Keratinocyte (primary cell): ENCODE measurements around the gene XPNPEP2. TPM values are rescaled to one million over a fixed set of nuclear protein-coding genes. Genes with fewer than 3 reads are reported as not detected.

ENCODE experiments used
- DNase-seq: peaks from one replicate; pipeline ENCODE4 v3.0.0-alpha.2; 2011; ENCODE audit warnings: low read depth, missing footprints, low spot score
- FAIRE-seq: peaks from 2 replicates; lab custom pipeline; 2011; peaks lifted over from hg19 to GRCh38; lab: Jason Lieb, UNC
- H2AFZ ChIP-seq: 2 replicates; pipeline ENCODE4 v1.6.0; 2012; ENCODE audit warnings: low read length, control low read depth, inconsistent platforms; ENCODE audit not compliant: control insufficient read depth
- H3K27ac ChIP-seq: 2 replicates; pipeline ENCODE4 v1.5.1; 2011; ENCODE audit warnings: low read length; ENCODE audit not compliant: control insufficient read depth, insufficient read depth
- H3K27me3 ChIP-seq: 3 replicates; pipeline ENCODE4 v1.6.0; 2011; ENCODE audit warnings: low read length; ENCODE audit not compliant: control insufficient read depth, insufficient read depth; ENCODE audit errors: extremely low read depth
- H3K36me3 ChIP-seq, 2 experiments: 2 replicates in 1 of 2; 3 replicates in 1 of 2; pipeline ENCODE4 v1.5.1; 2011; ENCODE audit warnings: low read length in 2 of 2, mild to moderate bottlenecking in 1 of 2; ENCODE audit not compliant: control insufficient read depth in 2 of 2, insufficient read depth in 2 of 2; ENCODE audit errors: extremely low read depth in 1 of 2
- H3K4me1 ChIP-seq: 3 replicates; pipeline ENCODE4 v1.5.1; 2011; ENCODE audit warnings: low read length; ENCODE audit not compliant: control insufficient read depth, insufficient read depth; ENCODE audit errors: extremely low read depth
- H3K4me2 ChIP-seq: 3 replicates; pipeline ENCODE4 v1.6.0; 2011; ENCODE audit warnings: low read depth, low read length; ENCODE audit not compliant: control insufficient read depth, insufficient read depth; ENCODE audit errors: extremely low read depth
- H3K4me3 ChIP-seq, 3 experiments: fragments of 200-600 bp in 1 of 3; sonication (generic) in 1 of 3; 2 replicates in 2 of 3; 3 replicates in 1 of 3; pipeline ENCODE4 v1.5.1; 2011 to 2016; ENCODE audit warnings: low read length in 3 of 3, mild to moderate bottlenecking in 3 of 3, control low read depth in 2 of 3, inconsistent platforms in 1 of 3, low read depth in 1 of 3, mixed read lengths in 1 of 3, mixed run types in 1 of 3, moderate library complexity in 1 of 3; ENCODE audit not compliant: control insufficient read depth in 2 of 3, insufficient read depth in 2 of 3; ENCODE audit errors: extremely low read depth in 1 of 3
- H3K79me2 ChIP-seq: 2 replicates; pipeline ENCODE4 v1.6.0; 2012; ENCODE audit warnings: low read length; ENCODE audit not compliant: control insufficient read depth, insufficient read depth
- H3K9ac ChIP-seq: 3 replicates; pipeline ENCODE4 v1.6.0; 2011; ENCODE audit warnings: low read length; ENCODE audit not compliant: control insufficient read depth, insufficient read depth; ENCODE audit errors: extremely low read depth
- H3K9me1 ChIP-seq: 3 replicates; pipeline ENCODE4 v1.6.0; 2011; ENCODE audit warnings: low read length; ENCODE audit not compliant: control insufficient read depth, insufficient read depth; ENCODE audit errors: extremely low read depth
- H3K9me3 ChIP-seq: 2 replicates; pipeline ENCODE4 v1.5.1; 2012; ENCODE audit warnings: low read depth, low read length; ENCODE audit not compliant: control insufficient read depth
- H4K20me1 ChIP-seq: 3 replicates; pipeline ENCODE4 v1.6.0; 2011; ENCODE audit warnings: low read length; ENCODE audit not compliant: control insufficient read depth, insufficient read depth; ENCODE audit errors: extremely low read depth
- EZH2 ChIP-seq: IDR thresholded peaks from one replicate; pipeline ENCODE4 v1.6.1; 2012; ENCODE audit warnings: inconsistent platforms, mild to moderate bottlenecking, low read length, moderate library complexity
- dilution Hi-C: fragments of 300-500 bp; cut with MboI; formaldehyde crosslinking; loops from one replicate; pipeline ENCODE4 v1.7.0; 2020; ENCODE audit warnings: low sequenced_read_pairs; ENCODE audit not compliant: extremely low pct_ligation_motif_present
- polyA plus RNA-seq, 5 experiments: library from polyadenylated mRNA; depleted of rRNA in 3 of 5; stranded (reverse) in 3 of 5; stranded (forward) in 1 of 5; unstranded in 1 of 5; fragments of >200 nt; gene quantifications; 1 replicate in 1 of 5; 2 replicates in 3 of 5; 3 replicates in 1 of 5; pipeline versions ENCODE4 v1.2.1 to v1.2.3, GENCODE V29; 2011 to 2012; ENCODE audit warnings: missing spikeins in 2 of 5, low read depth in 1 of 5, low replicate concordance in 1 of 5
- TF ChIP-seq, protein P1 (sequence below), 3 experiments: IDR thresholded peaks in 1 of 3; conservative IDR thresholded peaks in 1 of 3; optimal IDR thresholded peaks in 1 of 3; 2 replicates in 2 of 3; 3 replicates in 1 of 3; pipeline versions ENCODE3 to v1.5.1; 2011; ENCODE audit warnings: low read length in 3 of 3, mild to moderate bottlenecking in 3 of 3, moderate library complexity in 2 of 3, control low read depth in 1 of 3, inconsistent platforms in 1 of 3; ENCODE audit not compliant: insufficient read depth in 2 of 3; ENCODE audit errors: extremely low read depth in 1 of 3

XPNPEP2 gene
- polyA plus RNA-seq, 1 donor (not counting 4 experiments of a cell fraction or from before 2014, with no cell fraction given): not detected

DNA sequence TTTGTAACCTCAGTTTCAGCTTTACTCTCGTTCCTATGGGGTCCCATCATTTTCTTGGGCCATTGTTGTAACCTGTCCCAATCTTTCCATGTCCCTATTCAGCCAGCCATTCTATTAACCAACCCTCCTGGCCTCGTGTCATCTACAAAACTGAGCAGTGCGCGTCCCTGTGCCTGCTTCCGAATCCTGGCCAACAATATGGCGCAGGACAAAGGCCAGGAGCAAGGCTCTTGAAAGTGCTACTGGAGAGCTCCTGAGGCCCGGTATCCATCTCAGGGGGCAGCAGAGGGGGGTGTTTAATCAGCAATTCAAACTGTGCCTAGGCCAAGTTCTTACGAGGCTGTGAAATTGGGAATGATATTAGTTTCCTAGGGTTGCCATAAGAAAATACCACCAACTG lies 42.8 kb upstream of the XPNPEP2 start:
- H3K79me2 ChIP-seq: no peaks in the 10 kb centered on the region
- no peaks in the 10 kb centered on the region for H3K4me1 ChIP-seq
- no peak overlapping the region for H3K4me3 ChIP-seq
- H3K9me1 ChIP-seq: no peaks in the 10 kb centered on the region
- H2AFZ ChIP-seq: no peak overlapping the region
- no peaks in the 10 kb centered on the region for H3K27me3 ChIP-seq
- no peaks in the 10 kb centered on the region for H4K20me1 ChIP-seq
- no peak overlapping the region for H3K9ac ChIP-seq
- DNase-seq (no peak), FAIRE-seq (no peak)
- dilution Hi-C loops: no loop called here
- TF ChIP-seq, protein P1, sequence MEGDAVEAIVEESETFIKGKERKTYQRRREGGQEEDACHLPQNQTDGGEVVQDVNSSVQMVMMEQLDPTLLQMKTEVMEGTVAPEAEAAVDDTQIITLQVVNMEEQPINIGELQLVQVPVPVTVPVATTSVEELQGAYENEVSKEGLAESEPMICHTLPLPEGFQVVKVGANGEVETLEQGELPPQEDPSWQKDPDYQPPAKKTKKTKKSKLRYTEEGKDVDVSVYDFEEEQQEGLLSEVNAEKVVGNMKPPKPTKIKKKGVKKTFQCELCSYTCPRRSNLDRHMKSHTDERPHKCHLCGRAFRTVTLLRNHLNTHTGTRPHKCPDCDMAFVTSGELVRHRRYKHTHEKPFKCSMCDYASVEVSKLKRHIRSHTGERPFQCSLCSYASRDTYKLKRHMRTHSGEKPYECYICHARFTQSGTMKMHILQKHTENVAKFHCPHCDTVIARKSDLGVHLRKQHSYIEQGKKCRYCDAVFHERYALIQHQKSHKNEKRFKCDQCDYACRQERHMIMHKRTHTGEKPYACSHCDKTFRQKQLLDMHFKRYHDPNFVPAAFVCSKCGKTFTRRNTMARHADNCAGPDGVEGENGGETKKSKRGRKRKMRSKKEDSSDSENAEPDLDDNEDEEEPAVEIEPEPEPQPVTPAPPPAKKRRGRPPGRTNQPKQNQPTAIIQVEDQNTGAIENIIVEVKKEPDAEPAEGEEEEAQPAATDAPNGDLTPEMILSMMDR (optimal IDR thresholded peaks at IDR 0.05 in 1 of 3, IDR thresholded peaks at IDR 0.05 in 1 of 3, conservative IDR thresholded peaks at IDR 0.05 in 1 of 3; ENCODE audit: extremely low read depth in 1 of 3, insufficient read depth in 2 of 3, low read length in 3 of 3): no peak
- TF ChIP-seq EZH2: no peak
- H3K36me3 ChIP-seq: no peaks in the 10 kb centered on the region
- no peak overlapping the region for H3K4me2 ChIP-seq
- H3K9me3 ChIP-seq: no peaks in the 10 kb centered on the region
- no peak overlapping the region for H3K27ac ChIP-seq

GRCh38 chrX:129696463-129697155 lies 42.2 kb upstream of the XPNPEP2 start:
- no peak overlapping the region for H2AFZ ChIP-seq

More at GRCh38 chrX:129696463-129697155, 42.2 kb upstream of the XPNPEP2 start:
- no peak overlapping the region for H3K9ac ChIP-seq
- no peaks in the 10 kb centered on the region for H4K20me1 ChIP-seq
- no peak overlapping the region for H3K4me2 ChIP-seq
- dilution Hi-C loops: no loop called here
- DNase-seq (no peak), FAIRE-seq (no peak)
- H3K4me1 ChIP-seq: no peaks in the 10 kb centered on the region
- H3K79me2 ChIP-seq: no peaks in the 10 kb centered on the region
- no peak overlapping the region for H3K27ac ChIP-seq
- no peak overlapping the region for H3K4me3 ChIP-seq
- H3K36me3 ChIP-seq: no peaks in the 10 kb centered on the region
- TF ChIP-seq, protein P1 (optimal IDR thresholded peaks at IDR 0.05 in 1 of 3, IDR thresholded peaks at IDR 0.05 in 1 of 3, conservative IDR thresholded peaks at IDR 0.05 in 1 of 3; ENCODE audit: extremely low read depth in 1 of 3, insufficient read depth in 2 of 3, low read length in 3 of 3): no peak
- TF ChIP-seq EZH2: no peak
- H3K27me3 ChIP-seq: no peaks in the 10 kb centered on the region
- H3K9me3 ChIP-seq: no peaks in the 10 kb centered on the region
- H3K9me1 ChIP-seq: no peaks in the 10 kb centered on the region
